ENCODE results near the gene PIEZO1.

Gene PIEZO1

GRCh38 chr16:88810912-88811768 lies 26.1 kb upstream of the PIEZO1 start:
- no peak for TF ChIP-seq CTCF (IDR thresholded peaks at IDR 0.05; ENCODE audit: low read depth, low read length, missing control alignments)
- DNase-seq (ENCODE audit: low read depth), result no peak

GRCh38 chr16:88810166-88810911 lies 25.3 kb upstream of the PIEZO1 start:
- TF ChIP-seq CTCF (IDR thresholded peaks at IDR 0.05; ENCODE audit: low read depth, low read length, missing control alignments), result no peak
- DNase-seq (ENCODE audit: low read depth), result no peak
- peak overlapping the region; percentile 72 for H3K4me3 ChIP-seq (ENCODE audit: low read depth, low read length)

More at GRCh38 chr16:88810912-88811768, 26.1 kb upstream of the PIEZO1 start:
- H3K4me3 ChIP-seq (ENCODE audit: low read depth, low read length), result peak overlapping the region; percentile 72

GRCh38 chr16:88809676-88810165 lies 24.7 kb upstream of the PIEZO1 start:
- TF ChIP-seq CTCF (IDR thresholded peaks at IDR 0.05; ENCODE audit: low read depth, low read length, missing control alignments), result no peak
- peak overlapping the region; percentile 72 for H3K4me3 ChIP-seq (ENCODE audit: low read depth, low read length)
- DNase-seq (ENCODE audit: low read depth), result no peak

- TF ChIP-seq CTCF (IDR thresholded peaks at IDR 0.05; ENCODE audit: low read depth, low read length, missing control alignments), result no peak
Measured at GRCh38 chr16:88809068-88809675, 24.2 kb upstream of the PIEZO1 start.

GRCh38 chr16:88807626-88808453 lies 22.8 kb upstream of the PIEZO1 start:
- DNase-seq (ENCODE audit: low read depth), result no peak
- H3K4me3 ChIP-seq (ENCODE audit: low read depth, low read length), result no peak overlapping the region
- TF ChIP-seq CTCF (IDR thresholded peaks at IDR 0.05; ENCODE audit: low read depth, low read length, missing control alignments), result no peak

More at GRCh38 chr16:88809068-88809675, 24.2 kb upstream of the PIEZO1 start:
- DNase-seq (ENCODE audit: low read depth), result no peak
- no peak overlapping the region for H3K4me3 ChIP-seq (ENCODE audit: low read depth, low read length)

GRCh38 chr16:88807142-88807625 lies 22.2 kb upstream of the PIEZO1 start:
- DNase-seq (ENCODE audit: low read depth), result no peak
- TF ChIP-seq CTCF (IDR thresholded peaks at IDR 0.05; ENCODE audit: low read depth, low read length, missing control alignments), result no peak
- H3K4me3 ChIP-seq (ENCODE audit: low read depth, low read length), result no peak overlapping the region
